IMR-90 (cell line): ENCODE measurements around the gene TMEM82.

Source experiments
- BHLHE40 ChIP-seq: fragments of 150-350 bp; IDR thresholded peaks from 2 replicates; pipeline ENCODE4 v1.6.1; 2016; ENCODE audit warnings: mild to moderate bottlenecking, low read depth, low read length
- CTCF ChIP-seq: conservative IDR thresholded peaks from 2 replicates; pipeline ENCODE4 v1.5.1; 2012; ENCODE audit warnings: mild to moderate bottlenecking, low read depth, low read length, improper control_type of control experiment
- FOS ChIP-seq: fragments of 150-350 bp; IDR thresholded peaks from 2 replicates; pipeline ENCODE4 v1.6.1; 2016; ENCODE audit warnings: low read depth, low read length
- MAFK ChIP-seq: IDR thresholded peaks from 2 replicates; pipeline ENCODE4 v1.6.1; 2012; ENCODE audit warnings: low read depth, low read length, improper control_type of control experiment
- MAZ ChIP-seq: IDR thresholded peaks from 2 replicates; pipeline ENCODE4 v1.6.1; 2012; ENCODE audit warnings: low read depth, mild to moderate bottlenecking, low read length, improper control_type of control experiment, moderate library complexity, borderline replicate concordance
- POLR2A ChIP-seq: IDR thresholded peaks from 2 replicates; pipeline ENCODE4 v1.6.1; 2012; ENCODE audit warnings: mild to moderate bottlenecking, low read depth, low read length
- RCOR1 ChIP-seq: IDR thresholded peaks from 2 replicates; pipeline ENCODE4 v1.6.1; 2012; ENCODE audit warnings: mild to moderate bottlenecking, low read length, improper control_type of control experiment; ENCODE audit not compliant: insufficient replicate concordance
- SMC3 ChIP-seq: fragments of 150-350 bp; IDR thresholded peaks from 2 replicates; pipeline ENCODE4 v1.6.1; 2016; ENCODE audit warnings: low read depth, mild to moderate bottlenecking, antibody characterized with exemption, low read length, moderate library complexity
- USF2 ChIP-seq: fragments of 150-350 bp; IDR thresholded peaks from 2 replicates; pipeline ENCODE4 v1.6.1; 2017; ENCODE audit warnings: mild to moderate bottlenecking, antibody characterized with exemption, low read length, low read depth

- TF ChIP-seq POLR2A = no peak
- TF ChIP-seq RCOR1 = no peak
- no peak for TF ChIP-seq CTCF
- TF ChIP-seq SMC3 = no peak
- TF ChIP-seq MAFK = no peak
- no peak for TF ChIP-seq FOS
- no peak for TF ChIP-seq USF2
- TF ChIP-seq BHLHE40 = no peak
- no peak for TF ChIP-seq MAZ
These were observed 12.8 kb downstream of the TMEM82 start for GRCh38 chr1:15755021-15755645.
